Trophoblast cell (in vitro differentiated cells and primary cell): ENCODE data around the gene LAMB1.

Experiments
- DNase-seq, 2 donors: peaks; one replicate each; pipeline ENCODE4 v3.0.0-alpha.2; 2016
- H2AFZ ChIP-seq: 2 replicates; pipeline ENCODE4 v1.6.1; 2013; ENCODE audit warnings: low read length, moderate library complexity, mild to moderate bottlenecking; ENCODE audit not compliant: insufficient read depth, poor library complexity
- H2AK5ac ChIP-seq: 2 replicates; pipeline ENCODE4 v1.6.1; 2013; ENCODE audit warnings: mild to moderate bottlenecking, low read length
- H2BK120ac ChIP-seq: 2 replicates; pipeline ENCODE4 v1.6.1; 2013; ENCODE audit warnings: low read length, mild to moderate bottlenecking, moderate library complexity; ENCODE audit not compliant: insufficient read depth, poor library complexity
- H2BK12ac ChIP-seq: 2 replicates; pipeline ENCODE4 v1.6.1; 2013; ENCODE audit warnings: mild to moderate bottlenecking, low read length, moderate library complexity
- H2BK5ac ChIP-seq: 2 replicates; pipeline ENCODE4 v1.6.1; 2013; ENCODE audit warnings: low read length, low read depth, moderate library complexity, mild to moderate bottlenecking; ENCODE audit not compliant: poor library complexity
- H3K14ac ChIP-seq: 2 replicates; pipeline ENCODE4 v1.6.1; 2013; ENCODE audit warnings: mild to moderate bottlenecking, low read length
- H3K18ac ChIP-seq: 2 replicates; pipeline ENCODE4 v1.6.1; 2013; ENCODE audit warnings: mild to moderate bottlenecking, low read length
- H3K23ac ChIP-seq: 2 replicates; pipeline ENCODE4 v1.6.1; 2013; ENCODE audit warnings: low read length
- H3K27ac ChIP-seq: 2 replicates; pipeline ENCODE4 v1.5.1; 2013; ENCODE audit warnings: low read depth, mild to moderate bottlenecking, inconsistent platforms, low read length, moderate library complexity
- H3K27me3 ChIP-seq: 2 replicates; pipeline ENCODE4 v1.6.1; 2013; ENCODE audit warnings: inconsistent platforms, mild to moderate bottlenecking, low read length, moderate library complexity; ENCODE audit not compliant: insufficient read depth
- H3K36me3 ChIP-seq, 2 experiments: 1 replicate in 1 of 2; 2 replicates in 1 of 2; pipeline ENCODE4 v1.6.1; 2013; ENCODE audit warnings: low read length in 2 of 2, mild to moderate bottlenecking in 2 of 2, moderate library complexity in 1 of 2; ENCODE audit not compliant: insufficient read depth in 2 of 2, control insufficient read depth in 1 of 2
- H3K4ac ChIP-seq: 2 replicates; pipeline ENCODE4 v1.6.1; 2013; ENCODE audit warnings: low read depth, mild to moderate bottlenecking, low read length, moderate library complexity
- H3K4me1 ChIP-seq, 2 experiments: 1 replicate in 1 of 2; 2 replicates in 1 of 2; pipeline ENCODE4 v1.6.1; 2013; ENCODE audit warnings: low read length in 2 of 2, mild to moderate bottlenecking in 2 of 2, moderate library complexity in 1 of 2; ENCODE audit not compliant: insufficient read depth in 2 of 2, control insufficient read depth in 1 of 2
- H3K4me2 ChIP-seq: 2 replicates; pipeline ENCODE4 v1.6.1; 2013; ENCODE audit warnings: inconsistent platforms, mild to moderate bottlenecking, low read length, moderate library complexity
- H3K4me3 ChIP-seq: 2 replicates; pipeline ENCODE4 v1.5.1; 2013; ENCODE audit warnings: mild to moderate bottlenecking, low read depth, low read length, inconsistent platforms
- H3K79me1 ChIP-seq: one replicate; pipeline ENCODE4 v1.6.1; 2013; ENCODE audit warnings: low read length
- H3K79me2 ChIP-seq: 2 replicates; pipeline ENCODE4 v1.6.1; 2013; ENCODE audit warnings: low read length, mild to moderate bottlenecking; ENCODE audit not compliant: control insufficient read depth, insufficient read depth, poor library complexity
- H3K9ac ChIP-seq: 2 replicates; pipeline ENCODE4 v1.6.1; 2013; ENCODE audit warnings: mild to moderate bottlenecking, low read length
- H3K9me3 ChIP-seq: 2 replicates; pipeline ENCODE4 v1.6.1; 2013; ENCODE audit warnings: low read depth, mild to moderate bottlenecking, control low read depth, inconsistent platforms, low read length; ENCODE audit not compliant: insufficient read depth
- H4K12ac ChIP-seq: 2 replicates; pipeline ENCODE4 v1.6.1; 2013; ENCODE audit warnings: low read depth, mild to moderate bottlenecking, low read length, moderate library complexity
- H4K8ac ChIP-seq: 2 replicates; pipeline ENCODE4 v1.6.1; 2013; ENCODE audit warnings: low read depth, mild to moderate bottlenecking, low read length, moderate library complexity
- H4K91ac ChIP-seq: one replicate; pipeline ENCODE4 v1.6.1; 2013; ENCODE audit warnings: low read depth, mild to moderate bottlenecking, low read length, moderate library complexity
- WGBS: extraction: QIAGEN DNeasy Blood & Tissue Kit; methylation state at CpG from one replicate; pipeline ENCODE4 v1.1.7; 2013; ENCODE audit warnings: missing lambda C conversion rate; ENCODE audit not compliant: insufficient read length, insufficient coverage; ENCODE audit errors: extremely low coverage; 5-methylcytosine and 5-hydroxymethylcytosine counted together

LAMB1 gene

DNA sequence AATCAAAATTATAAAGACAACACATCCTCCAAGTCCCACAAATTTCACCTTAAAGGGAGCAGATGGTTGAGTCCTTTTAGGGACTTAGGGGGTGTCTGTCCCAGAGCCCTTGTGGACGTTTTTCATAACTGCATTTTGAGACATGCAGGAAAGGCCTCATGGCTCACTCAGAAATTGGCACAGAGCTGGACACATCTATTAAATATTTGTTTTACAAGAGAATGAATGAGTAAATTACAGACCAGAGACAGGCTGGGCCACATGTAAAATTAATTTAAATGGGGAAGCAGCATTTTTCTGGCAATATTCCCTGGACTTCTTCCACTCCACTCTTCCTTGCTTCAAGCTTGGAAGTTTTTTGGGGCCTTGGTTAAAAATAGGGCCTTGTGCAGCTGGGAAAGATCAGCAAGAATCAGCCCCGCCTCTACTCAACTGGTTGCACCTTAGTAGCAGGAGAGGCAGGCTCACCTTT lies 20.0 kb downstream of the LAMB1 start:
- H3K36me3 ChIP-seq: peaks cover 26 to 63% of the 10 kb centered on the region in 2 experiments
- H2BK12ac ChIP-seq: no peak overlapping the region
- no peak overlapping the region for H3K27ac ChIP-seq
- H3K4me1 ChIP-seq: peaks cover 0 to 2% of the 10 kb centered on the region in 2 experiments
- no peak for DNase-seq
- H2BK120ac ChIP-seq: no peak overlapping the region
- no peaks in the 10 kb centered on the region for H3K79me2 ChIP-seq
- no peak overlapping the region for H2AFZ ChIP-seq
- WGBS: no CpG with 5 or more reads among the region's 2 CpGs
- no peak overlapping the region for H4K12ac ChIP-seq
- H4K8ac ChIP-seq: no peak overlapping the region
- no peak overlapping the region for H2BK5ac ChIP-seq
- H3K18ac ChIP-seq: no peak overlapping the region
- H3K9ac ChIP-seq: no peak overlapping the region
- no peak overlapping the region for H3K23ac ChIP-seq
- H3K4me2 ChIP-seq: no peak overlapping the region
- H3K14ac ChIP-seq: no peak overlapping the region
- H3K9me3 ChIP-seq: no peaks in the 10 kb centered on the region
- no peak overlapping the region for H3K4me3 ChIP-seq
- H2AK5ac ChIP-seq: no peak overlapping the region
- H3K27me3 ChIP-seq: no peaks in the 10 kb centered on the region
- H4K91ac ChIP-seq: no peak overlapping the region
- H3K4ac ChIP-seq: no peak overlapping the region
- no peaks in the 10 kb centered on the region for H3K79me1 ChIP-seq

- peak in 1 of 2 donors; percentile 81 for DNase-seq
- Histone ChIP-seq H3K36me3 (peaks cover 26 to 65% of the 10 kb centered on the region in 2 experiments), H3K4ac (no peak overlapping the region), H3K18ac (no peak overlapping the region), H4K91ac (no peak overlapping the region), H3K4me2 (no peak overlapping the region), H2BK12ac (no peak overlapping the region), H3K9me3 (no peaks in the 10 kb centered on the region), H3K27ac (no peak overlapping the region), H2AFZ (no peak overlapping the region), H4K12ac (no peak overlapping the region), H2AK5ac (no peak overlapping the region), H3K14ac (no peak overlapping the region), H2BK5ac (no peak overlapping the region), H3K79me1 (no peaks in the 10 kb centered on the region), H3K4me1 (peaks cover 0 to 2% of the 10 kb centered on the region in 2 experiments), H3K9ac (no peak overlapping the region), H3K79me2 (no peaks in the 10 kb centered on the region), H4K8ac (no peak overlapping the region), H3K4me3 (no peak overlapping the region), H3K27me3 (no peaks in the 10 kb centered on the region), H3K23ac (no peak overlapping the region), H2BK120ac (no peak overlapping the region)
- no CpG with 5 or more reads among the region's 9 CpGs for WGBS
Measured at GRCh38 chr7:107982042-107982840, 20.7 kb downstream of the LAMB1 start.

DNA sequence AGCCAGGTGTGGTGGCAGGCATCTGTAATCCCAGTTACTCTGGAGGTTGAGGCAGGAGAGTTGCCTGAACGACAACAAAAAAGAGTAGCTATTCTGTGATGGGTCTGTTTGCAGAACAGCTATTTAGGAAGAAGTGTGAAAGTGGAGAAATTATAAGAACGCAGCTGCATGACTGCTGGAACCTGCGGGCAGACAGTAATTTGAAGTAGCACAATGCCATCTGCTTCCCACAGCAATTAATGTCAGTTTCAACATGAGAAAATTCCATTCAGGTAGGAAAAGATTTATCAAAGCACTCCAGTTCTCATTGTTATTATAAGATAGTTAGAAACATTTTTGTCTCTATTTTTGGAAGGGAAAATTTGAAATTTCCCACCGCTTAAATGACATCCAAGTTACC lies 21.5 kb downstream of the LAMB1 start:
- no peak overlapping the region for H2BK12ac ChIP-seq
- H3K14ac ChIP-seq: no peak overlapping the region
- H4K12ac ChIP-seq: no peak overlapping the region
- H4K91ac ChIP-seq: no peak overlapping the region
- no peak overlapping the region for H3K4me2 ChIP-seq
- no peak overlapping the region for H3K18ac ChIP-seq
- peaks cover 0 to 2% of the 10 kb centered on the region in 2 experiments for H3K4me1 ChIP-seq
- H3K4ac ChIP-seq: no peak overlapping the region
- no CpG with 5 or more reads among the region's 4 CpGs for WGBS
- H3K27me3 ChIP-seq: no peaks in the 10 kb centered on the region
- no peaks in the 10 kb centered on the region for H3K9me3 ChIP-seq
- H3K36me3 ChIP-seq: peaks cover 30 to 64% of the 10 kb centered on the region in 2 experiments
- no peak overlapping the region for H3K4me3 ChIP-seq
- H2BK5ac ChIP-seq: no peak overlapping the region
- H2BK120ac ChIP-seq: no peak overlapping the region
- H4K8ac ChIP-seq: no peak overlapping the region
- no peaks in the 10 kb centered on the region for H3K79me2 ChIP-seq
- no peak overlapping the region for H2AFZ ChIP-seq
- H3K23ac ChIP-seq: no peak overlapping the region
- no peaks in the 10 kb centered on the region for H3K79me1 ChIP-seq
- no peak overlapping the region for H3K9ac ChIP-seq
- no peak overlapping the region for H3K27ac ChIP-seq
- peak; percentile 75 to 90 for DNase-seq
- H2AK5ac ChIP-seq: no peak overlapping the region

- H2AK5ac ChIP-seq: no peak overlapping the region
- H2BK5ac ChIP-seq: no peak overlapping the region
- H3K23ac ChIP-seq: no peak overlapping the region
- H3K18ac ChIP-seq: no peak overlapping the region
- H3K36me3 ChIP-seq: peaks cover 34 to 66% of the 10 kb centered on the region in 2 experiments
- no peak overlapping the region for H3K4ac ChIP-seq
- H3K4me1 ChIP-seq: peaks cover 0 to 2% of the 10 kb centered on the region in 2 experiments
- no peak overlapping the region for H3K4me2 ChIP-seq
- H2AFZ ChIP-seq: no peak overlapping the region
- H3K27ac ChIP-seq: no peak overlapping the region
- no CpG with 5 or more reads among the region's 8 CpGs for WGBS
- peak; percentile 77 to 92 for DNase-seq
- H3K79me2 ChIP-seq: no peaks in the 10 kb centered on the region
- no peak overlapping the region for H4K12ac ChIP-seq
- H4K8ac ChIP-seq: no peak overlapping the region
- no peaks in the 10 kb centered on the region for H3K9me3 ChIP-seq
- no peak overlapping the region for H3K4me3 ChIP-seq
- H2BK12ac ChIP-seq: no peak overlapping the region
- no peak overlapping the region for H2BK120ac ChIP-seq
- H3K79me1 ChIP-seq: no peaks in the 10 kb centered on the region
- H3K14ac ChIP-seq: no peak overlapping the region
- no peak overlapping the region for H4K91ac ChIP-seq
- no peaks in the 10 kb centered on the region for H3K27me3 ChIP-seq
- H3K9ac ChIP-seq: no peak overlapping the region
Measured at GRCh38 chr7:107980671-107981190, 22.2 kb downstream of the LAMB1 start.
